Right renal cortex interstitium (tissue), 3 donors: ENCODE measurements around the gene TMSB4X. TPM values are rescaled to one million over a fixed set of nuclear protein-coding genes. Genes with fewer than 3 reads are reported as not detected.
"Not testable (repeated sequence)": the region's sequence is repeated elsewhere in the genome, so short reads cannot be mapped to it uniquely, and the experiment has no call there.

Source experiments
- DNase-seq, 3 donors: peaks; one replicate each; pipeline ENCODE4 v3.0.0-alpha.2; 2013; ENCODE audit warnings: low read depth in 3 of 3, low spot score in 2 of 3
- polyA plus RNA-seq, 3 donors: library from polyadenylated mRNA; unstranded; fragments of 120-200 nt; gene quantifications; one replicate each; pipeline ENCODE4 v1.2.1, GENCODE V29; 2013; ENCODE audit not compliant: insufficient read length in 3 of 3

TMSB4X gene
- polyA plus RNA-seq, 3 donors, result 3,217 to 3,702 (median 3,469) TPM

DNA sequence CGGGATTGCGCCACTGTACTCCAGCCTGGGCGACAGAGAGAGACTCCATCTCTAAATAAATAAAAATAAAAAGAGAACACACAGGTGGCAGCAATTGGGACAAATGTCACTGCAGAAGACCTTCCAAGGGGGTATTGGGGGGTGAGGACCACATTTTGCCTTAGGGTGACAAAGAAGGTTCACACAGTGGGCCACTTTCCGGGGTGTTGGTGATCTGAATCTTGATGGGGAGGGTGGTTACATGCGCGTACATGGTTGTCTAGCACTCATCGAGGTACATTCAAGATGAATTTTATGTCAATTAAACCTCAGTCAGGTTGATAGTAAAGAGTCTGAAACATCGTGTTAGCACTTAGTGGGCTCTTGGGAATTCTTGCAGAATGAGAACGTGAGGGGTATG is 20.5 kb upstream of the TMSB4X start:
- no peak for DNase-seq

DNA sequence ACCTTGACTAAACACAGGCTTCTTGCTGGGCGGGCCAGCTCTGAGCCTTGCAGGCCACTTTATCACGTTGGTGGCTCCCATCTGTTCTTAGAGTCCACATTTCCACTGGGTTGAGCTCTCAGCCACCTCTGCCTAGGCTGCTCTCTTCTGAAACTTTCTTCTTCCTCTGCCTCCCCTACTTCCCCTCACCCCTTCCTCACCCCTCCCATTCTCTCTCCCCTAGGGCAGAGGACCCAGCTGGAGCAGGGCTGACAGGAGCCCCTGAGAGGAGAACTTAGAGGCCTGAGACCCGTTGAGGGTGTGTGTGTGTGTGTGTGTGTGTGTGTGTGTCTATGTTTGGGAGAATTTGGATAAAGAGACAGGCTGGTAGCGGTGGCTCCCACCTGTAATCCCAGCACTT is 19.9 kb upstream of the TMSB4X start:
- DNase-seq, result no peak

DNA sequence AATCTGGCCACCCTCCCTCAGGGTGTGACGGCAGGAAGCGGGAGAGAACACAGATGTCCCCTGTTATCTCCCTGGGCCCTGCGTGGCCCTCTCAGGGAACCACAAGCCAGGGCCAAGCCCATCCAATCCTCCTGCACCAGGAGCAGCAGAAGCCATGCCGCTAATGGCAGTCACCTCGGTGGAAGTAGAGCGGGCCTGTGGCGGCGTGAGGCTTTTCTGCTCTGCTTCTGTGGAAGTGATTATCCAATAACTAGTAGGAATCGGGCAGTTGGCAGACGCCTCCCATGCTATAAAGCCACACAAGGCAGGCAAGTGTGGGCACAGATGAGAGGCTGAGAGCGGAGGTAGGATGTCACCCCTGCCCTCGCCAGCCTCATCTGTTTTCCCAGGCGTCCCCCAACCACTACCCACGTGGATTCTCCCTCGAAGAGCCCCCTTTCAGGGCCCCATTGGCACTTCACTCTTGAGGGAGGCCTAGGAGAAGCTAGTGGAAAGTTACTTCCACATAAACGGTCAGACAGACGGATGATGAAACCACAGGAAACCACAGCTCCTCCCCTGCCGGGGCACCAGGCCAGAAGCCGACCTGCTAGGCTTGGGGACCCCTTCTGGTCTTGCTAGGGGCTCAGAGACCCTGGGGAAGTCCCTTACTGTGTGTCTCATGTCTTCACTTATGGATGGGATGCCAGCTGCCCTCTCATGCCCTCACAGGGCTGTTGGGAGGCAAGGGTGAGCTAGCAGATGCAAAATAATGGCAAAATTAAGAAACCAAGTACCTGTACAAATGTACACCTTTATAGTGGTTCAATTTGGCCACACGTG is 18.8 kb upstream of the TMSB4X start:
- DNase-seq, result no peak

DNA sequence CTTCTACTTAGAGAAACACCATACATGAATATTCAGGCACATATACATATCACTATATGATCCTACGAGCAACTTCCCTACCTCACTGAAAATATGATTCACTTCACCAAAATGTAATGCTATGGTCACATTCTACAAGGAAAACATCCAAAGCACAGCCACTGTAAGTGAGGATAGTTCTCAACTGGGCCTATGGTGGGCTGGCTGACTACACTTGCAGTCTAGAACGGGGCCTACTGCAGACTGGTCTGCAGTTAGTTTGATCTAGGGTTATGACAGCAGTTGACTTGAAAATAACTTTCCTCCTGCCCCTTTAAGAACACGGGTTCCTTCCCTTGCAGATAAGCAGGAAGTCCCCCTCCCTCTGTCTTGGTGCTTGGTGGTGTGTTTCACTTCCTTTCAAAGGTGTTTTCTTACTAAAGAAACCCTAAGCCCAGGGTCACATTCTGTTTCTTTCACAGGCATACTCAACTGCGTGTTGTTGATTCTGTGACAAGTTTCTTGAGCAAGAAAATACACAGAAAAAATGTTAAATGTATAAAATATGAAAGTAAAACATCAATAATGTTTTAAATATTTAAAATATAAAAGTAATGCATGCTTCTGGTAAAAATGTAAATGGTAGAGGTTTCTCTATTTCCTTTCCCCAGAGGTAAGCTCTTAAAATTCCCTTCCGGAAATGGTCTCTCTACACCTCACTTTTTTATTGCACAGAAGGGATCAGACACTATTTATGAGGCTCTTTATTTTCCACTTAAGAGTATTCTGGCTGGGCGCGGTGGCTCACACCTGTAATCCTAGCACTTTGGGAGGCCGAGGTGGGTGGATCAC is 18.0 kb upstream of the TMSB4X start:
- DNase-seq, result no peak

DNA sequence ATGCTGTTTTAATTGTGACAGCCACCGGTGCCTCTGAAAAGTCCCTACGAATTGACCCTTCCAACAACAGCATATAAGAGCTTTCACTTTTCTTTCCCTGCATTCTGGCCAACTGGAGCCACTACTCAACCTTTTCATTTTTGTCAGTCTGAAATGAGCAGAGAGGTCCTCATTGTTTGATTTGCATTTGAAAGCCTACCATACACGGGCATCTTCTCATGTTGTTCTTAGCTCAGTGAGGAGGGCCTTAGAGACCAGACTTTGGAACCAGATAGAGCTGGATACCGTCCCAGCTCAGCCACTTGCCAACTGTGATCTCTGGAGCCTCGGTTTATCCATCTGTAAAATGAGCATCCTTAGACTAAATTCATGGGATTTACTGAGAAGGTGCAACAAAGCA is 16.9 kb upstream of the TMSB4X start:
- DNase-seq, result no peak

DNA sequence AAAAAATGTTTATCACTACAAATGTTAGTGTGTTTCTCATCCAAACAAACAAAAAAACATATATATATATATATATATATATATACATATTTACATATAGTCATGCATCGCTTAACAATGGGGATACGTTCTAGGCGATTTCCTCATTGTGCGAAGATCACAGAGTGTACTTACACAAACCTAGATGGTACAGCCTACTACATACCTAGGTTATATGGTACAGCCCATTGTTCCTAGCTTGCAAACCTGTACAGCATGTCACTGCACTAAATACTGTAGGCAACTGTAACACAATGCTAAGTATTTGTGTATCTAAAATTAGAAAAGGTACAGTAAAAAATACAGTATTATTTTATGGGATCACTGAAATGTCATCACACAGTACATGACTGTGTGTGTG is 16.4 kb upstream of the TMSB4X start:
- DNase-seq, result no peak

DNA sequence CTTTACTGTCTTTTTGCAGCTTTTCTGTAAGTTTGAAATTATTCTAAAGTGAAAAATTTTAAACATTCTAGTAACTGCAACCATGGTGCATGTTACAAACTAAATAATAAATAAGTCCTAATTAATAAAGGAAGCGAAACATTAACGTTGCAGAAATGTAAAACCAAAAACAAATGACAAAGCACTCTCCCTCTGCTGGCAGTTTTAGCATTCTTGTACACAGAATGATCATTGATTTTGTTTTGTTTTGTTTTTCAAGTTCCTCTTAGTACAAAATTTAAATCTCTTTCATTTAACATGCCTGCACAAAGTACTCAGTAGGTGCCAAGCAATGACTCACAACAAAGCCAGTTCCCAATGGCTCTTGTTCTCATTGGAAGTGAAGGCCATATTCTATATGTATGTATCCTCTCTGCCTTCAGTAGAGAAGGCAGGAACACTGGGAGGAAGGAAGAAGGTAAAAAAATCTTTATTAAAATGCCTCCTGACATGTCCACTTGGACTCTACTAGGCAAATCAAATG is 13.7 kb upstream of the TMSB4X start:
- no peak for DNase-seq

DNA sequence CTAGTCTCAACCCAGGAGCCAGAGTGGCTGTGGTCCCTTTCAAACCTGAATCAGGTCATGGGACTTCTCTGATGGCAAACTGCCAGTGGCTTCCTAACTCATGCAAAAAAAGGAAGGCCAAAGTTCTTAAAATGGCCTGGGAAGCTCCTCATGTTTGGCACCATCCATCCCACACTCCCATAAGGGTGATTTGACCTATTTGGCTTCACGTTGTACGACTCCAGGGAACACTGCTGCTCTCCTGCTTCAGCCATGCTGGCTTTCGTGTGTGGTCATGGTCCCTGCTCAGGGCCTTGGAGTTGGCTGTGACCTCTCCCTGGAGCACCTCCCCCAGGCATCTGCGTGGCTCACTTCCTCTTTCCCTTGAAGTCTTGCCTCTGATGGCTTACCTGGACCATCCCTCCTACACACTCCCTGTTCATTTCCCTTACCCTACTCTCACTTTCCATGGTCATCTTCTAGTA is 12.8 kb upstream of the TMSB4X start:
- no peak for DNase-seq

DNA sequence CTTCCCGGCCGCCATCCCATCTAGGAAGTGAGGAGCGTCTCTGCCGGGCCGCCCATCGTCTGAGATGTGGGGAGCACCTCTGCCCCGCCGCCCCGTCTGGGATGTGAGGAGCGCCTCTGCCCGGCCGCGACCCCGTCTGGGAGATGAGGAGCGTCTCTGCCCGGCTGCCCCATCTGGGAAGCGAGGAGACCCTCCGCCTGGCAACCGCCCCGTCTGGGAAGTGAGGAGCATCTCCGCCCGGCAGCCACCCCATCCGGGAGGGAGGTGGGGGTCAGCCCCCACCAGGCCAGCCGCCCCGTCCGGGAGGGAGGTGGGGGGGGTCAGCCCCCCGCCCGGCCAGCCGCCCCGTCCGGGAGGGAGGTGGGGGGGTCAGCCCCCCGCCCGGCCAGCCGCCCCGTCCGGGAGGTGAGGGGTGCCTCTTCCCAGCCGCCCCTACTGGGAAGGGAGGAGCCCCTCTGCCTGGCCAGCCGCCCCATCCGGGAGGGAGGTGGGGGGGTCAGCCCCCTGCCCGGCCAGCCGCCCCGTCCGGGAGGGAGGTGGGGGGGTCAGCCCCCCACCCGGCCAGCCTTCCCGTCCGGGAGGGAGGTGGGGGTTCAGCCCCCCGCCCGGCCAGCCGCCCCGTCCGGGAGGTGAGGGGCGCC is 11.6 kb upstream of the TMSB4X start:
- DNase-seq, result not testable (repeated sequence)

DNA sequence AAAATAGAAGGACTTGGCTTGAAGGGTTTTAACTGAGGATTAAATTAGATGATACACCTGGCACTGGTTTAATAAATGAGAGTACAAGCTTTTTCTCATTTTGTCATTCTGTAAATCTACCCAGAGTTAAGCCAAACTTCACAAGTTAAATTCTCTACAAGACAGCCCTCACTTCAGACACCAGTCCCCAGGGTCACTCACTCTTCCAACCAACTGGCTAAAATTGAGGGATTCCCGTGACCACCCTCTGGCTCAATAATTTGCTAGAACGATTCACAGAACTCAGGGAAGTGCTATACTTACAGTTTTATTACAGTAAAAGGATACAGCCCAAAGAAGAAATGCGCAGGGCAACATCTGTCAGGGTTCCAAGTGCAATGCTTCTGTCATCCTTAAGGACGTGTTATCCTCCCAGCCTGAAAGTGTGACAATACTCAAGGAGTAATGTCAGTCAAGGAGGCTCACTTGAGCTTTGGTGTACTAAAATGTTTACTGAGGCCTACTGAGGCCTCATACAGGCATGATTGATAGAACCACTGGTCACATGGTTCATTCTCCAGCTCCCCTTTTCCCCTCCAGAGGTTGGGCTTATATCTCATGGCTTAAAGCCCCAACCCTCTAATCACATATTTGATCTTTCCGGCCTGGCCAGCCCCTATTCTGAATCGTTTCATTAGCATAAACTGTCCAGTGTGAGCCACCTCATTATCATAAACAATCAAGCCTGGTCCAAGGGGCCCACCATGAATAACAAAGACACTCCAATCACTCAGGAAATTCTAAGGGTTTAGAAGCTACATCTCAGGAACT is 9.6 kb upstream of the TMSB4X start:
- no peak for DNase-seq

DNA sequence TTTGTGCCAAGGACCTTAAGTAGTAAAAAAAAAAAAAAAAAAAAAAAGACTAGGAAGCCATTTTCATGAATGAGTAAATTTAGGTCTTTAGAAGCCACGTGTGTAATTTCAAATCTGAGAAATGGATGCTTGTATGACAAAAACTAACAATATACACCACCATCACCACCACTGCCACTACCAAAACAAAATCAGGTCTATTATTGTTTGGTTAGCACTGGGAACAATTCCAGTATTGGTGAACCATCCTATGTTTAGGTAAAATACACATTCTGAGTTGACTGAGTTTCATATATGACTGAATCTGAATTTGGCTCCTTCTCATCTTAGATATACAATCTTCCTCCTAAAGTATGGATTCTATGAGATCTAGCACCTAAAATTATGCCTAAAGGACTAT is 8.8 kb upstream of the TMSB4X start:
- DNase-seq, result no peak

DNA sequence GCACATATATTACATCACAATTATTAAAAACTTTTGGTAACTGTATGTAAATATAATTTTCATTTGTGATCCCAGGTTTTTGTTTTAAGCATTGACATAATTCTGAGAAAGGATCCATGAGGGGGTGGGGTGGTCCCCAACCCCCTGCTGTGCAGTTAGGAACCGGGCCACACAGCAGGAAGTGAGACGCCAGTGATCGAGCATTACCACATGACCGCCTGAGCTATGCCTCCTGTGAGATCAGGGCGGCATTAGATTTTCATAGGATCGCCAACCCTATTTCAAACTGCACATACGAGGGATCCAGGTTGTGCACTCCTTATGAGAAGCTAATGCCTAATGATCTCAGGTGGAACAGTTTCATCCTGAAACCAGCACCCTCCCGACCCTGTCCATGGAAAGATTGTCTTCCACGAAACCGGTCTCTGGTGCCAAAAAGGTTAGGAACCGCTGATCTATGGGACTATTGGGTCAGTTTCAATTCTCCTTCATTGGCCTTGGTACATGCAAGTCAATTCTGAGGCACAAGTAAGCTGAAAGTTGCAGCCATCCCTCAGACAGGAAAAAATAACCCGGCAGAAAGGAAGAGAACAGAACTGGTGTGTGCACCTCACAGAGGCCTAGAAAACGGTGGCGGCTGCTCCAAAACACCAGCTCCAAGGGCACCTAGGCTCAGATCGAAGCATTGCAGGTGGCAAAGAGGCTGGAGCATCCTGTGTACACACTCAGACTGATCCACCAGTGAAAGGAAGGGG is 7.0 kb upstream of the TMSB4X start:
- DNase-seq, result no peak

DNA sequence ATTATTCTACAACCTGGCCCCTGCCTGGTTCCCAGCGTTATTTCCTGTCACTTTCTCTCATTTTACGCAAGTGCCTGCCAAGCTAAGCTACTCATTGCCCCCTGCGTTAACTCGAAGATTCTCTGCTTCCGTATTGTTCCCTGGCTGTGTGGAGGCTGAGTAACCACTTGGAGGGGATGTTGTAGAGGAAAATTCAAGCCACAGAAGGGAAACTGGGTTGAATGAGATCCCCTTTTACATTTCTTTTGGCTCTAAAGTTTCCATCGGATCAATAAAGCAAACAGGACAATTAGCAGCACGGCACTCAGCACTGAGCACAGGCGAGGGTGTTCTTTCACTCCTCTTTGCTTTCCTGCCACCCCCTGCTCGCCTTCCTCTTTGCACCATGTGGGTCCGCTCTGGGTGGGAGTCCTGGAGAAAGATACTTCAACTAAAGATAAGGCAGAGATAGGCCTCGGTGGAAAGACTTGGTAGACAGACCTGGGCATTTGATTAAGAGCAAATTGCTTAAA is 4.2 kb upstream of the TMSB4X start:
- DNase-seq, result no peak

DNA sequence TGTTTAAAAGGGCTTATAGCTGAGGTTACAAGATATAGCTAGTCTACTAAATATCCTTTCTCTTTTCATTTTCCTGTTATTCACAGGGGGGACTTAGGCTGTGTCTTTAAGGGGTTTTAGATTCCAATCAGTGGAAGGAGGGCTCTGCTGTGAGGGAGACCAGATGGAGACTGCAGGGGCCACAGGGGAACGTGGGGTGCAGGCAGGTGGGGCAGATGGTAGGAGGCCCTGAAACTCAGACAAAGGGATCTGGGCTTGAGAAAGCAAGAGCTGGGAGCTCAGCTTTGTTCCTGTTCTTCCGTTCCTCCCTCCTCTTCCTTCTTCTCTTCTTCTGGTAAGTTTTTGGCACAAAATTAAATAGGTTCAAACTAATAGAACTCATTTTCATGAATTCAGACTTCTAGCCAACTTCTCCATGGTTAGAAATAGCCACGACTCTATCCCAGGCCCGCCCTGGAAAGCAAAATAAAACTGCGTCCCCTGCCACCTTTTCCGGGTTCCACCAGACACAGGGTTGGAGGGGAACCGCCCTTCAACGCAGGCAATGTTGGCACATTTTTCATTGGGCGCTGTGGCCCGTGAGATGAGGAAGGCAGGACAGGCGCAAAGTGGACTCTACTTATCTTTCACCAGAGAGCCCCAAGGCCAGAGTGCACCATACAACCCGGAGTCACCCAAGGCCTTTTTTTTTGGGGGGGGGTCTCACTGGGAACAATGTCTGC is 3.5 kb upstream of the TMSB4X start:
- DNase-seq, result no peak

DNA sequence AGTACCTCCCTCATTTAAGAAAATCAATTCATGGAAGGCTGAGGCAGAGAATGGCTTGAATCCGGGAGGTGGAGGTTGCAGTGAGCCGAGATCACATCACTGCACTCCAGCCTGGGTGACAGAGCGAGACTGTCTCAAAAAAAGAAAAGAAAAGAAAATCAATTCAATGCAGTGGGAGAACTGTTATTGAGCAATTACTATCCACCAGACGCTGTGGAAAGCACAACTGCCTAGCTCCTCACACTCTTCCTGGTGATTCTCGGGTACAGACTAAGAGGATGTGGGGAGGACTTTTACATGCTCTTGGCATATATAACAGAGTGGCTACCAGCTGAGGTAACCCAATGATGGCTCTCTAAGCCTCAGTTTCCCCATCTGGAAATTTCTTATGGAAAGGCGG is 2.7 kb upstream of the TMSB4X start:
- no peak for DNase-seq

DNA sequence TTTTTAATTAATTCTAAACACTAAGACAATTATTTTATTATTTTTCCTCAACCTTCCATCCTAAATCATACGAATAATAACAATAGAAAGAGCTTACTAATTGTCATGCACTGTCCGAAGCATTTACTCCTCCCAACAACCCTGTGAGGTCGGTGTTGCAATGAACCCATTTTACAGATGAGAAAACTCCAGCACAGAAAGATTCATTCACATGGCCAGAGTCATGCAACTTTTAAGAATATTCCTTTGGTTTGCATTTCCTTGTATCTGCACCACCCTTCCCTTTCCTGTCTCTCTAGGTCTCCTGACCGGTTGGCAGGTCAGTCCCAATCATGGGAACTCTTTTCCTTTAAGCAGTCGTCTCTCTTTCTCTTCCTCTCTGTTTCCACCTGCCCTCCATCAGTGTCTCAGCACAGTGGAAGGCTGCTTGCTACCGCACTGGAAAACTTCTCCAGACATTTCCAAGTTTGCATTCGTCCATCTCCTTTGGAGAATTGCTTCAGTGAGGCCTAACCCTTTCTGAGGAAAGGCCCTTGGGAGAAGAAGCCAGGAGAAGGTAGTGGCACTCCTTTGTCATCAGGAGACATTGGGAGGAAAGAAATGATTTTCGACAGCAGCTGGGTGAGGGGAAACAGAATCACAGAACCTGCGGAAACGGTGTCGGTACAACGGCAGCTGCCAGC is 1.9 kb upstream of the TMSB4X start:
- DNase-seq, result no peak

DNA sequence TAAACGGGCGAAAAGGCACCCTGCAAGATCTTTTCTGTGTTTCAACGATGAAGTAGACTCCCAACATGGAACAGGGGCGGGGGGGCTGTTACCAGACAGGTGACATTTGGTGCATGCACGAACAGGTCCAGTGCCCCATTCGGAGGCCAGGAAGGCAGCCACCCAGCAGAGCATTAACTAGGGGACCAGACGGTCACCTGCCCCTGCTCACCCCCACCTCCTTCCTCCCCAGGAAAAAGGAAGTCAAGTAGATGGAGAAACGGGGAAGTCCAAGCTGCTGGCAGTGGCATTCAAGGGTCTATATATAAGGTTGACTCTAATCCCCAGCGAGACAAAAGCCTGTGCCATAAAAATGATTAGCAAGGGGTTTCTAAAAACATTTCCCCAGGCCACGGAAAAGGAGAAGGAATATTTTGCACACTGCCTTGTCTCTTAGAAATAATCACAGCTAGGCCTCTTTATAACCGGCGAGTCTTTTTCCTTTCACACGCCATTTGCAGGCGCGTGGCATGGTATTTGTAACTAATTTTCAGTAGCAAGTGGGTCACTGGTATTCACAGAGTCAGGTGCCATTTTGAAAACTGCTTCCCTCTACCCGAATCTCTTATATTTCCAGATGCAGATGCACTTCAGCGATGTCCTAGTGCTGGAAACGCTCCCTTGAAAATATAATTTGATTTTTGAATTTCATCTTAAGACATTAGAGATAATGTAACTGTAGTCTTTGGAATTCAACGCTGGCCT is 1.2 kb upstream of the TMSB4X start:
- DNase-seq, result no peak
